Dermis microvascular lymphatic vessel endothelial cell (primary cell): ENCODE measurements around the gene NTRK3. TPM values are rescaled to one million over a fixed set of nuclear protein-coding genes. Genes with fewer than 3 reads are reported as not detected.

Source experiments
- DNase-seq, 2 donors: peaks; one replicate each; pipeline versions ENCODE4 v3.0.0 to v3.0.0-alpha.2; 2010; ENCODE audit warnings: low read depth in 2 of 2
- total RNA-seq: library from RNA; depleted of rRNA; stranded (reverse); fragments of >200 nt; gene quantifications from 2 replicates; pipeline ENCODE4 v1.2.1, GENCODE V29; 2014

NTRK3 gene
- total RNA-seq, 1 donor from 2014 or later: not detected

DNA sequence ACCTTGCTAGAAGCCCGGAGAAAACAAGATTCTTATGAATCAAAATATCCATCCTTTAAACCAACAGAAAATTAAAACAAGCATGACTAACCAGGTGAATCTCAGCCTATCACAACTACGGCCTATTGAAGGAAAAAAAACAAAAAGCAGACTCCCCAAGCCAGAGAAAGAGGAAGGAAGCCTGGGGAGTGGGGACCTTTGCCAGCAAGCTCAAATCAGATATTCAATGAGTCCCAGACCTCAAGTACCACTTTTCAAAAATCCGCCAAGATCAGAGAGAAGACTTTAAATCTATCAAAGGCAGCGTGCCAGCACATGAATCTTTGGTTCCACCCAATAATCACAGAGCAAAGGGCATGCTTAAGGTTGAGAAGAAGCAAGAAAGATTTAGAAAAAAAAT is 253.8 kb downstream of the NTRK3 start:
- DNase-seq: no peak

DNA sequence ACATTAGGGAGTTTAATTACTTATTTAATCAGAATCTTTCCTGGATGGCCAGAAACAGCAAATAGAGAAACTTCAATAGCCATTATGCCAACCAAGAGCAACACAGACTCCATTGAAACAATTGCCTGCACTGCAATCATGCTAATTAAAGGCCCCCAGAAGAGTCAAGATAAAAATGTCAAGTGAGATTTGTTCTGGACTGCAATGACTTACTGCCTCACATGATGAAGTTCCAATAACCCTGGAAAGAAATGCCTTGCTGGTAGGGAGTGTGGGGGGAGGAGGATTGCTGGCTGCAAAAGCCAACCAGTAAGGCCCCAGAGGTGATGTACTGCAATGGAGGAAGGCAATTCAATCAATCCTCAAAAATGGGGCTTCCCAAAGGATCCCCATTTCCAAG is 257.9 kb downstream of the NTRK3 start:
- no peak for DNase-seq

DNA sequence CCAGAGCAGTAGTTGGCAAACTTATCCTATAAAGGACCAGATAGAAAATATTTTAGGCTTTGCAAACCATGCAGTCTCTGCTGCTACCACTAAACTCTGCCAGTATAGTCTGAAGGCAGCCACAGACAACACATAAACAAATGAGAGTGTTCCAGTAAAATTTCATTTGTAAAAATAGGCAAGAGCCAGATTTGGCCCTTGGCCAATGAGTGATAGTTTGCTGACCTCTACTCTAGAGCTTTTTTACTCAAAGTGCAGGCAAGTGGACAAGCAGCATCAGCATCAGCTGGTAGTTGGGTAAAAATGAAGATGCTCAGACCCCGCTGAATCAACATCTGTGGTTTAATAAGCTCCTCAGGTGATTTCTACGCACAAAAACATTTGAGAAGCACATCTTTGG is 269.8 kb downstream of the NTRK3 start:
- DNase-seq: no peak

DNA sequence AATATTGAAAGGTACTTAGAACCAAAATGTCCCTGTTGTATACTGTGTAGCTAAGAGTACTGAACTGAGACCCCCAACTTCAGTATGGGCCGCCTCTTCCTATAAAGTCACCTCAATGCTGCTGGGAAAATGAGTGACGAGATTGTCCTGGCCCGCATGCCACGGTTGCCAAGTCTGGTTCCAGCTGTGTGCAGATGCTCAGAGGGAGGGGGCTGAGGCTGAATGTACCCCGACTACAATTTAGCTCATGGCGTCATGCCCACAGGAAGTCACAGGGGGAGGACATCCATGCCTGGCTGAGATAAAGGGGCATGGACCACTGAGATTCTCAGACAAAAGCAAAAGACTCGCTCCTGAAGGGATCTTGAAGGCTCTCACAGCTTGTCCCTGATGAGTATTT is 271.1 kb downstream of the NTRK3 start:
- DNase-seq: no peak

DNA sequence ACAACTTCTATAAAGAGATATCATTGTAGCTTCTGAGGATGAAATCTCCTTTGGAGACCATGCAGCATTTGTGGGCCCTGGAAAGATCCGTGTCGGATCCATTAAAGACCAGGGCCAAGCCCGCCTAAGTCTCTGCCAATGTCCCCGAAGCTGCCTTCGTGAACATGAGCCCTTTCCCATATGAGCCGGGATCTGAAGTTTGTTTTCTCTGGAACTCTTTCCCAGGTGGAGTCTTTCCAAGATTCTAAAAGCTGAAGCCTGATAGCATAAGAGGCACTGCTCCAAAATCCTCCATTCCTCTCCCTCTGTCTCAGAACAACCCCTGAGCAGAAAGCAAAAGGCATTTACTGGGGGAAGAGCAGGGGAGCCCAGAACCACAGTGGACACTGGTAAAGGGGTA is 274.6 kb downstream of the NTRK3 start:
- DNase-seq: no peak

DNA sequence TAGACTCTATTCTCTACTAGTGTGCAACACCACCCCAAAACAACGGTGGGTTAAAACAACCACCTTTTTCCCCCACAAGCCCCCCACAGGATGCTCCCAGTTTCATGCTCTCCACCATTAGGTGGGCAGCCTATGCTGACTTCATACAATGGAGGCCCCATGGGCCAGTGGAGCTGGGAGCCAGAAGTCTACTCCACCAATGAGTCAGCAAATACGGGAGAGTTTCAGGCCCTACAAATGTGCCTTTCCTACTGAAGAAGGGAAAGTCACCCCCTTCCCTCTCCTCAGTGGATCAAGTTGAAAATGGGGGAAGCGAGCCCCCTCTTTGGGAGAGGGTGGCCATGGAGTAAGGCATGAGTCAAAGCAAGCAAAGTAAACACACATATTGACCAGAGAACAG is 278.6 kb downstream of the NTRK3 start:
- no peak for DNase-seq

DNA sequence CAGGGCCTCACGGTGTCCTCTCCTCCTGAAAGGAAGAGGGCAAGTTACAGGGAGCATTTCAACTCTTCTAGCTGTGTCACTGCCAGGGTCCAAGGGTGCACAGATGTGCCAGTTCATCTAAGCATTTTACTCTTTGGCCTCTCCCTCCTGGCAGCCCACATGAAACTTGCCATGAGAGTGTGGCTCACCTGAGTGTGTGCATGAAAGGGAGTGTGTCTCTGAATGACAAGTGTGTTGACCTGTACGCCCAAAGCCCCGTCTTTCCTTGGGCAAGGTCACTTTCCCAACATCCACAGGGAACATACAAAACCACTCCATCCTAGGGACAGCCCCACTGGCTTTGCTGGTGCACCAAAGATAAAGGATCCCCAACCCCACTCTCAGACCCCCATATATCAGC is 280.0 kb downstream of the NTRK3 start:
- no peak for DNase-seq

DNA sequence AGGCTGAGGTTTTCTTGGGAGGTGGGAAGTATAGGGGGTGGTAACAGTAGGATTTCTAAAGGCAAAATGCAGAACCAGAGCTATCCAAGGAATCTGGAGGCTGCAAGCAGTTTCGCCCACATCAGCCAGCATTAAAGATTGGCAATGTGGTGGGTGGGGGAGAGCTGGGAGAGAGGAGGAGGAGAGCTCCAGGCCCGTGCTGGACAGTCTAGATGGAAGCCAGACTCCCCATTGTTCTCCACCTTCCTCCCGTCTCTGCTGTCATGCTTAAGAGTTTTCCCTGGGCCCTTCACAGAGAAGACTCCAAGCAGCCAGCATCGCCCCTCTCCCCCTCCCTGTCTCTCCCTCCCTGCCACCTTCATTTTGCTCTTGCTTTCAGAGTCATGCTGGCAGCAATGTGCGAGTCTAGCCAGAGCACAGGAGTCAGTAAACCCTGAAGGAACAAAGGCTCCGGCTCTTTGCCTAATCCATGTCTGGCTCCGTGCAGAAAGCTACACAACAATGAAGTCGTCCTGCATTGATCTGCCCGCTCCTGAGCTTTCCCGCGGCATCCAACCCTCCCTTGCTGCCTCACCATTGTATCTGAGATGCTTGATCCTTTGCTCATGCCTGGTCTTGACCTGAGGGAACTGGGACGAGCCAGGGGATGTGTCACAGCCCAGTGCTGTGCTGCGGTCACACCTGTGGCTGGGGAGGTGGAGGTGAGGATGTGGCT is 282.9 kb downstream of the NTRK3 start:
- DNase-seq: no peak

DNA sequence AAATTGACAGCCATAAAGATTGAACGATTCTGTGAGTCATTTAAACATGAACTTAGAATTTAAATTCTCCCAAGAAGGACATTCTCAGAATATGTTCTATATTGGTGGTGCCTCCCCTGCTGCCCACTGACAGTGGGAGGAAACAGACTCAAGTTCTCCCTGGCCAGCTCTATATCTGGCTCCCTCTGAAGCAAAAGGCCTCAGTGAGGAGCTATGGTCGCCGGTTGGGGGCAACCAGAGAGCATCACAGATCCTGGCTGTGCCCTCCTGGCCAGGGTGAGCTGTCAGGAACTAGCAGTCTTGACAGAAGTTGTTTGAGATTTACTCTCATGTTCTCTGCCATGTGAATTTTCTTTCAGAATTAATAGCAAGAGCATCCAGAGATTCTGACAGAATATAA is 285.5 kb downstream of the NTRK3 start:
- no peak for DNase-seq

DNA sequence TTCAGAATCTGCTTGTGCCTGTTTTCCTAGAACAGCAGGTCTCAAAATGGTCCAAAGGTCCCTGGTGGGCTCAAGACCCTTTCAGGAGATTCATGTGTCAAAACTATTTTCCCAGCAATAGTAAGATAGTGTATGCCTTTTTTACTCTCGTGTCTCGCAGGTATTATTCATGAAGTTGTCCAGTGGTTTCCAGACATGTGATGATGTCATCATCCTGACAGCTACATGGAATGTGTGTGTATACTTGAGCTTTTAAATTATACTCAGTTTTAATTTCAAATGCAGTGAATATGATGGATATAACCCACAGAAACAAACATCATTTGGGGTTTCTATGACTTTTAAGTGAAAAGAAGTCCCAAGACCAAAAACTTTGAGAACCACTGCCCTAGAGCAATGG is 288.6 kb downstream of the NTRK3 start:
- DNase-seq: no peak

DNA sequence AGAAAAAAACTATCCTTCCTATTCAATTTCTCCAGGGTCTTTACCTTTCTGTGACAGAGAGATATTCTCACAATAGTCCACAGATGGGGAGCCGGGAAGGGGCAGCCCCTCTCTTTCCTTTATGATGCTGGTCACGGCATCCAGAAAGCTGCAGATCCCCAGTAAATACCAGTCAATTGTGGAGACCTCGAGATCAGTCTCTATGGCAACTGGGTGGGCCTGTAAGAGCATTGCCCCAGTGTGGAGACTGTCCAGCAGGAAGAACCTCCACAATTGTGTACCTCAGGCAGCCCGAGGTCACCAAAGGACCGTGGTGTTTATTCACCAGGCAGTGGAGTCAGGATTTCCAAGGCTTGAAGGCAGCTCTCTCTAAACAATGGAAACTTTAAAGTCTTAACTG is 291.2 kb downstream of the NTRK3 start:
- DNase-seq: no peak

DNA sequence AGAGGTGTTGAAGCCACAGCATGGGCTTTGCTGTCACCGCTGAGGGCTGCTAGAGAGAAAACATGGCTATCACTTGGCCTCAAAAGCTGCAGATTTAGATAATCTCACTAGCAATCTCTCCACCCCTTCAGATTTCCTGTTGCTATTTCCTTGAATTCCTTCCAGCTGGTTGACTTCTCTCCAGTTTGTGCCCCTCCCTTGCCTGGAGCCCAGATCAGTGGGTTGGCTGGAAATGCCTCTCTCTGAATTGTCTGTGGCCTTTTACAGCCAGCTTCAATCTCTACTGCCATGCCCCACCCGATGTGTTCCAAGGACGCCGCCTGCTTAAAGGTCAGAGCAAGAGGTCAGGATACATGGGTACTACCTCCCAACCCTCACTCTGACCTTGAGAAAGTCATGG is 294.1 kb downstream of the NTRK3 start:
- no peak for DNase-seq

DNA sequence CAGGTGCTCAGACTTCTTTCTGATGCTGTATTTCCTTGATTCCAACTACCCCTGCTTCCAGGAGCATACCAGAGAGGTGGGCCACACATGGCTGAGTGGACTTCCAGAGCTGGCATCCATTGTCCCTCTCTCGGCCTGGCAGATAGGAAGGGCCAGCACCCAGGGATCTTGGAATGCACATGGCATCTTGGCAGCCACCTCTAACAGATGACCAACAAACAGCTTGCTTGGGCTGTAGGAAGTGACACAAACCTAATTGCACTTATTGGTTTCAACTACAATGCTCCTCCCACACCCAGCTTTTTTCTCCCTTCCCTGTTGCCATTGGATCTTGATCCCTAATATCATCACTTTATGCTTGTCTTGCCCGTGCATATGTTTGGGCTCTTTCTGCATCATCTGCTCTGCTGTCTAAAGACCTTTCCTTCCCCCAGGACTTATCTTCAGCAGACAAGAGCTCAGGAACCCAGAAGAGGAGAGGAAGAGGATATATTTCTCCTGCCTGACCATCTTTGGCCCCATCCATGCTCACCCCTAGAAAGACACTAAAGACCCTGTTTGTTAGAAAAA is 294.6 kb downstream of the NTRK3 start:
- DNase-seq: no peak

DNA sequence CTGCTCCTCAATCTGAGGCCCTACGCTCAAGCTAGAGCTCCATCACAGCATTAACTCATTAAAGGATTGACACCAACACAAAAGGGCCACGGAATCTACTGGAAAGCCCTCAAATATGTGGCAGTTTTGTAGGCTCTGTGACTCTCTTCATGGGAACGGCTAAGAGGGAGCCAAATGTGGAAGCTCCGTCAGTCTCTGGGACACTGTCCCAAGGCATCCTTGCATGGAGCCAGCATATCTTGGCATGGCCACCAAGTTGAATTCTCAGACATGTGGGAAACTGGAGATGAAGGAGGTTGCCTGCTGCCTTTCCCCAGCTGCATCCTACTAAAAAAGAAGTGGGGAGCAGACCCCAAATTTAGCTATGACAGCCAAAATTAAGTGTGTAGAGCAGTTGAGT is 296.9 kb downstream of the NTRK3 start:
- no peak for DNase-seq

DNA sequence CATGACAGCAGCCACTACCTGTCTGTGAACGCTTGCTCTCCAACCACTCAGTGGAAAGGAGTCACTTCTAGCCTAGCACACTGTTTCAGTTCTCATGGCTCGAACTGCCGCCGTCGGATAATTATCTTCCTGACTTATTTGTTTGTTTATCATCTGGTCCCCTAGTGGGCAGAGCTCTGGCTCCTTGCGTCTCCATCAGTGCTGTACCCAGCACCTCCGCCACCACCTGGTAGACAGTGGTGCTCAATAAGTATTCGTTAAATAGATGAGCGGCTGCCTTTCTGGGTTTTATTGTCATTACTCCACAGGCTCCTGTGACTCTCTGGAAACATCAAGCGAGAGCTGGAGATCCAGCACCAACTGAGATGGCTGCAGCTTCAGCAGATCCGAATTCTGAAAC is 297.5 kb downstream of the NTRK3 start:
- DNase-seq: no peak

DNA sequence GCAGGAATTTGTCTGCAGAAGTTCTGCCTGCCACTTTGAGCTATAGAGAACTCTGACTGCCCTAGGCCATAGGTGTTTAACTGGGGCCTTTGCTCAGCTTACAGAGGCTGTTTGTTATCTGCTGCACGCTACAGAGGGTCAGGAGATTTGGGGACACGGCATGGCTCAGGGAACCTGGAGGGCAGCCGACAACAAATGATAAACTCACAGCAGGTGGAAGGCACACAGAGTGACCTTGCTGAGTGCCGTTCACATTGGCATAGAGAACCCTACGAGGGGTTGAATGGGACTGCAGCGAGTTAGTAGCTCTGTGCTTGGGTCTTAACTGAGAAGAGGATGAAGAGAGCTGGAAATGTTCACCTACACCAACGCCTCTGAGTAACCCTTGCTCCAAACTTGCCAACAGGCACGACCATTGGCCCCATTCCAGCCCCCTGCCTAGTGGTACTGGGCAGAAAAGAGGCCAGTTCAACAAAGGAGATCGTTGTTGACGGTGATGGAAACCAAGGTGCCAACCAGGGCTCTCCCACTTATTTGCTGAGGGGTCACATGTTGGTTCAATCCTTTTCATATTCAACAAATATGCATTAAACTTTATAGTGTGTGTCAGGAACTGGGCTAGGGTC is 301.1 kb downstream of the NTRK3 start:
- no peak for DNase-seq

DNA sequence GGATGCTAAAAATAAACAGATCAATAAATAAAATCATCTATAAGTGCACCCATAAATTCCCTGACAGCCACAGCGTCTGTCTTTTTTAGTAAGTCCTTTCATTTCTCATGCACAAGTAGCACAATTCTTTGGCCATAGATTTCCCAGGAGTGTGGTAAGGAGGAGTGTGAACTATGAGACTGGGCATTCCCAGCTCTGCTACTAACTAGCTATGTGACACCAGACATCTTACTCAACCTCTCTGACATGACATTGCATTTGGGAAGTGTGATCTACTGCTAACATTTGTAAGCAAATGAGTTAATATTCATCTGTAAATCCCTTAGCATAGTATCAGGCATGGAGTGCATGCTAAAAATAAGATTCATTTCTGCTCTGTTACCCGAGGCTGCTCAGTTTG is 301.7 kb downstream of the NTRK3 start:
- DNase-seq: no peak

DNA sequence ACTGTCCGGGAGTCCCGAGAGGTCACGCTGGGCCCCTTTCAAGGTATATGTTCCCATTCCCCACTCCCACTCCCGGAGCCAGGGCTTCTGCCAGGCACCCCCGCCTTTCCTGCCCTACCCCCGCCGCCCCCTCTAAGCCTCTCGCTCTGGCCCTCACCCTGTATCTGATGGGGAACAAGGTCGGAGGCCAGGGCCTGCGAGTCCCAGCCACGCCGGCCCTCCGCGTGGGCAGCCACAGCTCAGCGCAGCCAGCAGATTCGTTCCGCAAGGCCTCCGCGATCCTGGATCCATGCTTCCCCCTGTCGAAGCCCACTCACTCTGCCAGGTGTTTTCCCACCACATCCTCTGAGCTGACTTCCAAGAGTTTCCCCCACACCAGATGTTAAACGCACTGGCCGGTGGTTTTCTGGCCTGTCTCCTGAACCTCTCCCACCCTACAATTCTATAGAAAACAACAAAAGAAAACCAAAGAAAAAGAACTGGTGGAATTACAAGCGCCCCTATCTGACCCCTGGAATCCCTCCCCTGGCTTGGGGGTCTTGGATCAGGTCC is 303.7 kb downstream of the NTRK3 start:
- DNase-seq: no peak

DNA sequence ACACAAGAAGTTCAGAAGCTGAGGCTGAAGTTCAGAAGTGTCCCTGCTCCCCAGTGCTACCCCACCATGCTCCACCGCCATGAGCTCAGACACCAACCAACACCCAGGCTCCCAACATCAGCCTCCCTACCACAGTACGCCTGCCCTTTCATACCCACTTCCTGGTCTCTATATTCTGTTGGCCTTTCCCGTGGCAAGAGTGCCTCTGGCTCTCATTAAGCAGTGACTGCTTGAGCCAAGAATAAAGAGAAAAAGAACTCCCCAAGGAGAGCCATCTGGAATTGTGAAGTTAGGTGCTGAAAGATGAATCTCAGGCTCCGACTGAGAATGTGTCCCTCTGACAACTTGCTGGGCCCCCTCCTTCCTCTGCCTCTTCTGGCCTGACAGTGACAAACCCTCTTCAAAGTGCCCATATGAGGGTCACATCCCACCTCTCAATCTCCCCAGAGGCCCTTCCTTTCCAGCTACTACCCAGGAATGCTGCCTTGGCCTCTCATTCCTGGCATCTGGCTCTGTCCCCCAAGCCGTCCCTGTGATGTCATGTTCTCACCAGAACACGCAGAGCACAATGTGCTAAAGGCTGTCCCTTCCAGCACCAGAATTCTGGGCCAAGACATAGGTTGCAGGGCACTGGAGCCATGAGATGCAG is 306.8 kb downstream of the NTRK3 start:
- no peak for DNase-seq

DNA sequence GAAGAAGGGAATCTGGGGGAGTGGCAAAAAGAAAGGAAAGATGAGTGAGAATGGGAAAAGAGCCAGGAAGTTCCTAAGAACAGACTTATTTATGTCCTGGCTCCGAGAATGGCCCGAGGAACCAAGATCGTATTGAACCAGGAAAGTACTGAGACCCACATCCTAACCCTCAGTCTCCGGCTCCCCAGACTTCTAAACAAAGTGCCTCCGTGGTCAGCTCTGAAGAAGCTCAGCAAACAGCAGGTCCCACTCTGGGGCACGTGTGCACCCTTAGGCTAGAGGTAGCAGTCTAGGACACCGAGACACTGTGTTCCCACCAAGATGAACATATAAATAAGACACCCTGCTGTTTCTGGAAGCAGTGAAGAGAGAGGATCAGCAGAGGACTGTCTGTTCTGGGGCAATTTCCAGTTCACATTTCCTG is 307.4 kb downstream of the NTRK3 start:
- DNase-seq: no peak

DNA sequence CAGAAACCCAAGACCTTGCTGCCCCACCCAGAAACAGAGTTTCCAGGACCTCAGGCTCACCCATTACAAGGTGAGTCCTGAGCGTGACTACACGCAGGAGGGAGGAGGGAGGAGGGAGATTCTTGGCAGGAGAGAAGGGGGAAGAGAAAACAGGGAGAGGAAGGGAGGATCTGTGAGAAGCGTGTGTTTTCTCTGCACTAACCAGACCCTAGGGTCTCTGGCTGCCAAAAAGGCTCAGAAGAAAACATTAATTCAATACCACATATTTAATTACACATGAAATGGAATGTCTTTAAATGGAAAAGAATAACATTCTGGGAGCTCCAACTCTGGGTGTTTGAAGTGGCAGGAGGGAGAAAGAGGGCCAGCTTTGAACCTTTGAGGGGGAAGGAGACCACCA is 309.0 kb downstream of the NTRK3 start:
- DNase-seq: no peak

DNA sequence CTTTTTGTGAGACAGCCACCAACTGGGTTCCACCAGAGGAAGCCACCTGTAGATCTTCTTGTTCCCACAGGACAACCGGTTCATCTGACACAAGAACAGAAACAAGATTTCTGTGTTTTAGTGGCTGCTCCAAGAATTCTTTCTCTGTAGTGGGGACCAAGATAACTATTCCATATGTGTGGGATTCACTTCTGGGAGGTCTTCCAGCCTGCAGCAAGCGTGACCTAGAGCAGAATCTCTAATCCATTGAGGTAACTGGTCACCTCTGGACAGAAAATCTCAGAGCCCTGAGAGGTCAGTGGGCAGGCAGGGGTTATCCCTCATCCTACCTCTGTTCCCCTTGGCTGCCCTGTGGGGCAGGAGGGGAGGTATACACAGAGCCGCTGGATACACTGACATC is 311.3 kb downstream of the NTRK3 start:
- DNase-seq: no peak

DNA sequence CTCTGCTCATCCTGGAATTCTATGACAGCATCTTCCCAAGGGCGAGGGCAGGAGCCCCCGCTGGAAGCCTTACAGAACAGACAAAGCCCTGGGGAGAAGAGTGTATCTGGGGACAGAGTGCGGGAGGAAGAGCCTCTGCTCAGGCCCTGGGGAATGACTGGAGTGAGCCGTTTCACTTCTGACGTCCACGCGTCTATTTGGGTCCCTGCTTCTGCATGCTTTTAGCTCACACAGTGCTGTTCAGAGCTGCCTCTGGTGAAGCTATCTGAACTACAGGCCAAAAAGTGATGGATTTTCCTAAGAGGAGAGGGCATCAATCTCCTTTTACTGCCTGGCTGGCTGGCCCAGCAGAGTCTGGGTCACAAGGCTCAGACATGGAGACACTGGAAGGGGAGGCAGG is 311.8 kb downstream of the NTRK3 start:
- no peak for DNase-seq
